Mucosa of descending colon (tissue), 3 donors: ENCODE results near the gene MPDZ. TPM values are rescaled to one million over a fixed set of nuclear protein-coding genes. Genes with fewer than 3 reads are reported as not detected.

Source experiments
- ATAC-seq: fragments of 200-7000 bp; cut with Tn5 transposase; one replicate; pipeline ENCODE4 v1.9.1; 2020; ENCODE audit warnings: mild to moderate bottlenecking, moderate library complexity
- DNase-seq, 3 donors: peaks; one replicate each; pipeline ENCODE4 v3.0.0-alpha.2; 2020
- H3K36me3 ChIP-seq: fragments of 200-600 bp; one replicate; pipeline ENCODE4 v1.8.0; 2021; ENCODE audit warnings: low read depth, mild to moderate bottlenecking
- H3K4me1 ChIP-seq: fragments of 200-600 bp; one replicate; pipeline ENCODE4 v1.8.0; 2021; ENCODE audit warnings: low read depth, mild to moderate bottlenecking
- H3K4me3 ChIP-seq: fragments of 200-600 bp; one replicate; pipeline ENCODE4 v1.8.0; 2021; ENCODE audit warnings: mild to moderate bottlenecking
- H3K9me3 ChIP-seq: fragments of 200-600 bp; one replicate; pipeline ENCODE4 v1.8.0; 2021; ENCODE audit warnings: mild to moderate bottlenecking
- CTCF ChIP-seq: fragments of 200-600 bp; IDR thresholded peaks from one replicate; pipeline ENCODE4 v1.8.0; 2022; ENCODE audit warnings: antibody characterized with exemption, mild to moderate bottlenecking
- intact Hi-C, 2 donors: fragments of 100-400 bp; cut with DNase I in 1 of 2; cut with micrococcal nuclease in 1 of 2; formaldehyde crosslinking; loops; one replicate each; pipeline versions ENCODE4 v1.11.0 to v1.11.1; 2022; cut with DNase I, micrococcal nuclease
- total RNA-seq, 3 donors: library from RNA; stranded (reverse); fragmentation: NEBNext Ultra II Directional in 2 of 3; extraction: Animal tissue kit (Norgen Biotek cat#: 25700) in 2 of 3; gene quantifications; one replicate each; pipeline versions ENCODE4 v1.2.1 to v1.2.4, GENCODE V29; 2021 to 2023
- donor health status: DM: no; HTN: no; CAD: no; lungs with moderate emphysema.
- donor health status: DM: no; HTN: no; CAD: no.
- donor health status: DM: no; HTN: yes; CAD: no.

MPDZ gene
- total RNA-seq, 3 donors from 2014 or later = 3.4 to 50.7 (median 4.9) TPM

DNA sequence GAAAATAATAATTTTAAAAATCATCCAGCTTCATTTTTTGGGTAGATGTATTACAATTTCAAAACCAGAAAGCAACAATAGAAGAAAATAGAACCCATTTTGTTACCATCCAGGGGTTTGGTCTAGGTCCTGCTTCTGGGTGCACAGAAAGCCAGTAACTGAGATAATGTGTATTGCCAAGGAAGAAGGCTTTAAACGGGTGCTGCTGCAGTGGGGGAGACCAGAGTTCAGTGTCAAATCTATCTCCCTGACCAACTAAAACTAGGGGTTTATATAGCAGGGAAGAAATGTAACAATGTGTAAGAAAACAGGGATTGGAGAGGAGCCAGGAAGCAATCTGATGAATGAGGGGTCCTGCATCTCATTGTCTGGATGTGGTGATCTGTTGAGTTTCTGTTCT is 17.5 kb upstream of the MPDZ start:
- ATAC-seq = no peak
- Histone ChIP-seq H3K9me3 (no peaks in the 10 kb centered on the region), H3K36me3 (no peaks in the 10 kb centered on the region), H3K4me1 (no peaks in the 10 kb centered on the region), H3K4me3 (no peak overlapping the region)
- DNase-seq = no peak
- TF ChIP-seq CTCF = no peak
- intact Hi-C loops = no loop called here

- Histone ChIP-seq H3K4me3 (no peak overlapping the region), H3K36me3 (no peaks in the 10 kb centered on the region), H3K9me3 (no peaks in the 10 kb centered on the region), H3K4me1 (no peaks in the 10 kb centered on the region)
- TF ChIP-seq CTCF = no peak
- intact Hi-C loops = no loop called here
- ATAC-seq (no peak), DNase-seq (no peak)
Measured at GRCh38 chr9:13295556-13295955, 16.1 kb upstream of the MPDZ start.

DNA sequence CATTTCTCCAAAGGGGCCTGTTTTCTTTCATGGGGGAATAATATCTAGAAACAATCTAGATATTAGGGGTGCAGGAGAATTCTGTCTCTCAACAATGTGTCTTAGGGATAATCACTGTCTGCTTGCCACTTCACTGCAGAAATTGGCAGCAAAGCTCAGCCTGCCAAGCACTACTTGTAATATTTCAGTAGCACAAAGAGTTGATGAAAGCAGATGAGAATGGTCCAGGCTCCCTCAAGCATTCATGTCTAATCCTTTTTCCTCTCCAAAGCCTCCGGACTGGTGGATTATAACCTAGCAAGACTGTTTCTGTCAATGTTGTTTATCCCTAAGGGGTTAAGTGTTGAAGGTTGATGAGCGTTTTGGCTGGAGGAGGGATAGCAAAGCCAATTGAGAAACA is 13.3 kb upstream of the MPDZ start:
- no peak for ATAC-seq
- H3K4me3 ChIP-seq = no peak overlapping the region
- H3K9me3 ChIP-seq = no peaks in the 10 kb centered on the region
- TF ChIP-seq CTCF = no peak
- H3K4me1 ChIP-seq = no peaks in the 10 kb centered on the region
- intact Hi-C loops = no loop called here
- no peak for DNase-seq
- no peaks in the 10 kb centered on the region for H3K36me3 ChIP-seq

DNA sequence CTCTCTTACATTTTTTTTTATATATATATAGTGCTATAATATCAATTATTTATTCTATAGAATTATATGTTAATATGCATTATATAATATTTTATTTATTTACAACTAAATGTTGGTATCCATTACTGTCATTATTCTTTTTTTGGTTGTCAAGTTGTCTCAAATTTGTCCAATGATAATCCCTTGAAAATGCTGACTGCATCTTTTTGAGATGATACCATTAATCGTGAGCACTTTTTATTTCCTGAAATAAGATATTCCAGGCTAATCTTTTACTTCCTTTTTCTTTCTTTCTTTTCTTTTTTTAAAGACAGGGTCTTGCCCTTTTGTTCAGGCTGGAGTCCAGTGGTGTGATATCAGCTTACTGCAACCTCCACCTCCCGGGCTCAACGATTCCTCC is 12.7 kb upstream of the MPDZ start:
- Histone ChIP-seq H3K36me3 (no peaks in the 10 kb centered on the region), H3K4me3 (no peak overlapping the region), H3K9me3 (no peaks in the 10 kb centered on the region), H3K4me1 (no peaks in the 10 kb centered on the region)
- ATAC-seq (no peak), DNase-seq (no peak)
- no peak for TF ChIP-seq CTCF
- intact Hi-C loops = no loop called here

DNA sequence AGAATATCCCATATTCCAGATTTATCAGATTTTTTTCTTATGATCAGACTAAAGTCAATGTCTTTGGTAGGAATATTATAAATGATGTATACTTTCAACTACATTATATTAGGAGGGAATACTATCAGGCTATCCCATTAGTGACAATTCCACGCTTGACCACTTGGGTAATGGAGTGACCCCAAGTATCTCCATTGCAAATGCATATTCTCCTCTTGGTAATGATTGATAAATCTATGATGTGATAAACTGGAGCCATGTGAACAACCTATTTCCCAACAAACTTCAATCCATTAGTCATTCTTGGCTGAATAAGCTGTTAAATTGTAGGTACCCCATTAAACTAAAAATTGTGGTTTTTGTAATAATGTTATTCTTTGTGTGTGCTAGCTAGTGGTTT is 12.2 kb upstream of the MPDZ start:
- no peaks in the 10 kb centered on the region for H3K36me3 ChIP-seq
- no peaks in the 10 kb centered on the region for H3K9me3 ChIP-seq
- ATAC-seq (no peak), DNase-seq (no peak)
- intact Hi-C loops = no loop called here
- H3K4me3 ChIP-seq = no peak overlapping the region
- no peak for TF ChIP-seq CTCF
- H3K4me1 ChIP-seq = no peaks in the 10 kb centered on the region

GRCh38 chr9:13284011-13284410 is 4.5 kb upstream of the MPDZ start:
- intact Hi-C loops = no loop called here
- Histone ChIP-seq H3K4me3 (no peak overlapping the region), H3K36me3 (no peaks in the 10 kb centered on the region), H3K4me1 (no peaks in the 10 kb centered on the region), H3K9me3 (no peaks in the 10 kb centered on the region)
- no peak for DNase-seq
- no peak for ATAC-seq
- TF ChIP-seq CTCF = no peak
